Measurements from ENCODE around the gene KLHL26. TPM values are rescaled to one million over a fixed set of nuclear protein-coding genes. Genes with fewer than 3 reads are reported as not detected.

Gene KLHL26
- polyA plus RNA-seq, 2 of the 4 experiments (the other 2 are of a cell fraction) = 1.1 to 2.0 TPM

DNA sequence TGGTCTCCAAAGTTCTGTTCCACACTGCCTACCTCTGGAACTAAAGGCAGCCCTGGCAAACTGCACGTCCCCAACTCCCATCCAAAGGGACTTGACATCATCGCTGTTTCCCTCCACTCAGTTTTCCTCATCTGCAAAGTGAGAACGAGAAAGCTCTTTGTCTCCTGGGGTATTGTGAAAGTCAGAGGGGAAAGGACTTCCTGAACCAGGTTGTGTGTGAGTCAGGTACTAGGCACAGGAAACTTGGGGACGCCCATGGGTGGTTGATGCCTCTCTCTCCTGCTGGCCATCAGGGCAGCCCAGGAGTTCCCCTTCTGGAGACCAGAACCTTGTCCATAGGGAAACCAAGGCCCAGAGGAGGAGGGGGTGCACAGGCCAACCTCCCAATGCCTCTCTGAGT, 35.0 kb upstream of the KLHL26 start:
- H3K9me3 ChIP-seq = no peaks in the 10 kb centered on the region
- POLR2A ChIA-PET = no interaction called here
- no peak overlapping the region for H3K4me3 ChIP-seq
- H3K4me2 ChIP-seq = no peak overlapping the region
- CTCF ChIA-PET = interaction anchor here (1.5 kb wide), 1 partner anchor 139 kb away, joined by 4 read pairs; no protein-coding TSS in a partner anchor
- peaks cover 4% of the 10 kb centered on the region; the same call in 1 of the 3 replicates for H3K4me1 ChIP-seq
- TF ChIP-seq, protein P1, sequence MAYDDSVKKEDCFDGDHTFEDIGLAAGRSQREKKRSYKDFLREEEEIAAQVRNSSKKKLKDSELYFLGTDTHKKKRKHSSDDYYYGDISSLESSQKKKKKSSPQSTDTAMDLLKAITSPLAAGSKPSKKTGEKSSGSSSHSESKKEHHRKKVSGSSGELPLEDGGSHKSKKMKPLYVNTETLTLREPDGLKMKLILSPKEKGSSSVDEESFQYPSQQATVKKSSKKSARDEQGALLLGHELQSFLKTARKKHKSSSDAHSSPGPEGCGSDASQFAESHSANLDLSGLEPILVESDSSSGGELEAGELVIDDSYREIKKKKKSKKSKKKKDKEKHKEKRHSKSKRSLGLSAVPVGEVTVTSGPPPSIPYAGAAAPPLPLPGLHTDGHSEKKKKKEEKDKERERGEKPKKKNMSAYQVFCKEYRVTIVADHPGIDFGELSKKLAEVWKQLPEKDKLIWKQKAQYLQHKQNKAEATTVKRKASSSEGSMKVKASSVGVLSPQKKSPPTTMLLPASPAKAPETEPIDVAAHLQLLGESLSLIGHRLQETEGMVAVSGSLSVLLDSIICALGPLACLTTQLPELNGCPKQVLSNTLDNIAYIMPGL (CRISPR knock-in tag; IDR thresholded peaks at IDR 0.05; ENCODE audit: borderline replicate concordance) = no peak
- TF ChIP-seq, protein P2, sequence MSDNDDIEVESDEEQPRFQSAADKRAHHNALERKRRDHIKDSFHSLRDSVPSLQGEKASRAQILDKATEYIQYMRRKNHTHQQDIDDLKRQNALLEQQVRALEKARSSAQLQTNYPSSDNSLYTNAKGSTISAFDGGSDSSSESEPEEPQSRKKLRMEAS (IDR thresholded peaks at IDR 0.05) = no peak
- no peak for TF ChIP-seq CHD4 (IDR thresholded peaks at IDR 0.05; ENCODE audit: borderline replicate concordance)
- 92% methylated on average over 4 of the region's 4 CpGs for WGBS (ENCODE audit: missing lambda C conversion rate)
- ATAC-seq (no peak), FAIRE-seq (no peak), DNase-seq (ENCODE audit: low read depth in 1 of 2, low spot score in 1 of 2) (no peak)
- H3K27ac ChIP-seq = no peak overlapping the region

DNA sequence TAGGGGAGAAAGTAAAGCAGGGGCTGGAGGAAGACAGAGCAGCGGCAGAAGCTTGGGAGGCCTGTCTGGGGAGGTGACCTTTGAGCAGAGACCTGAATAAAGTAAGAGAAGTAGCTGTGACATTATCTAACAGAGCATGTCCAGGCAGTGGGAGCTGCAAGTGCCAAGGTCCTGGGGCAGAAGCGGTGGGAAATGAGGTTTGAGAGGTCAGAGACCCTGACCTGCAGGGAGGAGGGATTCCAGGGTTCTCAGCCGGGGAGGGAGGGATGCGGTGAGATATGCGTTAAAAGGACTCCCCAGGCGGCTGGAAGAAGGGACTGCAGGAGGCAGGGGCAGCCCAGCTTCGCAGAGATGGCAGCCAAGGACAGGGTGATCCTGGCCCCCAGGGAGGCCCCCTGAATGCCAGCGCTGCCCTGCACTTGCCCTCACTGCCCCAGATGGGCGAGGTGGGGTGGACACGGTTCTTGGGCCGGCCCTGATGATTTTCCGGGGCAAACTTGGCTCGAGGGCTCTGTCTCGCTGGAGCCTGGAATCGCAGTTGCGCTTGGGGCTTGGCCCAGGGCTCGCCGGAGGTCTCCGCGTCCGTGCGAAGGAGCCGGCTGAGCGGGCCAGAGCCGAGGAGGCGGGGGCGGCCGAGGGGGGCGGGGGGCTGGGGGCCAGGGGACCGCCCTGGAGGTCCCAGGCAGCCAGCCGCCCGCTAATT, 33.4 kb upstream of the KLHL26 start:
- ATAC-seq (peak; percentile 65 to 85; a peak in 5 of 6 replicates), FAIRE-seq (no peak), DNase-seq (ENCODE audit: low read depth in 1 of 2, low spot score in 1 of 2) (peak in 1 of 2 experiments; percentile 38)
- CTCF ChIA-PET = interaction anchor here (0.8 to 2.4 kb wide), 7 partner anchors 9 to 264 kb away, joined by 3 to 11 read pairs (median 4); partner anchors contain the start of gene REX1BD
- Histone ChIP-seq H3K4me3 (no peak overlapping the region), H3K4me1 (peaks cover 14% of the 10 kb centered on the region; the same call in 2 of the 3 replicates), H3K27ac (no peak overlapping the region; a peak in 1 of 6 replicates), H3K4me2 (no peak overlapping the region), H3K9me3 (no peaks in the 10 kb centered on the region)
- POLR2A ChIA-PET = no interaction called here
- 31% methylated on average over 6 of the region's 32 CpGs for WGBS (ENCODE audit: missing lambda C conversion rate)
- no peak for TF ChIP-seq TFCP2L1 (CRISPR knock-in tag; IDR thresholded peaks at IDR 0.05)
- TF ChIP-seq, protein P3, sequence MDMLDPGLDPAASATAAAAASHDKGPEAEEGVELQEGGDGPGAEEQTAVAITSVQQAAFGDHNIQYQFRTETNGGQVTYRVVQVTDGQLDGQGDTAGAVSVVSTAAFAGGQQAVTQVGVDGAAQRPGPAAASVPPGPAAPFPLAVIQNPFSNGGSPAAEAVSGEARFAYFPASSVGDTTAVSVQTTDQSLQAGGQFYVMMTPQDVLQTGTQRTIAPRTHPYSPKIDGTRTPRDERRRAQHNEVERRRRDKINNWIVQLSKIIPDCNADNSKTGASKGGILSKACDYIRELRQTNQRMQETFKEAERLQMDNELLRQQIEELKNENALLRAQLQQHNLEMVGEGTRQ (IDR thresholded peaks at IDR 0.05) = no peak
- TF ChIP-seq ZNF302 (CRISPR knock-in tag; IDR thresholded peaks at IDR 0.05) = no peak
- TF ChIP-seq, protein P4, sequence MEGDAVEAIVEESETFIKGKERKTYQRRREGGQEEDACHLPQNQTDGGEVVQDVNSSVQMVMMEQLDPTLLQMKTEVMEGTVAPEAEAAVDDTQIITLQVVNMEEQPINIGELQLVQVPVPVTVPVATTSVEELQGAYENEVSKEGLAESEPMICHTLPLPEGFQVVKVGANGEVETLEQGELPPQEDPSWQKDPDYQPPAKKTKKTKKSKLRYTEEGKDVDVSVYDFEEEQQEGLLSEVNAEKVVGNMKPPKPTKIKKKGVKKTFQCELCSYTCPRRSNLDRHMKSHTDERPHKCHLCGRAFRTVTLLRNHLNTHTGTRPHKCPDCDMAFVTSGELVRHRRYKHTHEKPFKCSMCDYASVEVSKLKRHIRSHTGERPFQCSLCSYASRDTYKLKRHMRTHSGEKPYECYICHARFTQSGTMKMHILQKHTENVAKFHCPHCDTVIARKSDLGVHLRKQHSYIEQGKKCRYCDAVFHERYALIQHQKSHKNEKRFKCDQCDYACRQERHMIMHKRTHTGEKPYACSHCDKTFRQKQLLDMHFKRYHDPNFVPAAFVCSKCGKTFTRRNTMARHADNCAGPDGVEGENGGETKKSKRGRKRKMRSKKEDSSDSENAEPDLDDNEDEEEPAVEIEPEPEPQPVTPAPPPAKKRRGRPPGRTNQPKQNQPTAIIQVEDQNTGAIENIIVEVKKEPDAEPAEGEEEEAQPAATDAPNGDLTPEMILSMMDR (IDR thresholded peaks at IDR 0.05) = peak; percentile 10; the same call in 1 of the 3 replicates
- TF ChIP-seq EHMT2 (IDR thresholded peaks at IDR 0.05; ENCODE audit: low read depth) = no peak
- no peak for TF ChIP-seq MAZ (IDR thresholded peaks at IDR 0.05; ENCODE audit: borderline replicate concordance, low read depth, low read length)
- no peak for TF ChIP-seq FOXS1 (CRISPR knock-in tag; IDR thresholded peaks at IDR 0.05)
- no peak for TF ChIP-seq KDM5A (IDR thresholded peaks at IDR 0.05)

DNA sequence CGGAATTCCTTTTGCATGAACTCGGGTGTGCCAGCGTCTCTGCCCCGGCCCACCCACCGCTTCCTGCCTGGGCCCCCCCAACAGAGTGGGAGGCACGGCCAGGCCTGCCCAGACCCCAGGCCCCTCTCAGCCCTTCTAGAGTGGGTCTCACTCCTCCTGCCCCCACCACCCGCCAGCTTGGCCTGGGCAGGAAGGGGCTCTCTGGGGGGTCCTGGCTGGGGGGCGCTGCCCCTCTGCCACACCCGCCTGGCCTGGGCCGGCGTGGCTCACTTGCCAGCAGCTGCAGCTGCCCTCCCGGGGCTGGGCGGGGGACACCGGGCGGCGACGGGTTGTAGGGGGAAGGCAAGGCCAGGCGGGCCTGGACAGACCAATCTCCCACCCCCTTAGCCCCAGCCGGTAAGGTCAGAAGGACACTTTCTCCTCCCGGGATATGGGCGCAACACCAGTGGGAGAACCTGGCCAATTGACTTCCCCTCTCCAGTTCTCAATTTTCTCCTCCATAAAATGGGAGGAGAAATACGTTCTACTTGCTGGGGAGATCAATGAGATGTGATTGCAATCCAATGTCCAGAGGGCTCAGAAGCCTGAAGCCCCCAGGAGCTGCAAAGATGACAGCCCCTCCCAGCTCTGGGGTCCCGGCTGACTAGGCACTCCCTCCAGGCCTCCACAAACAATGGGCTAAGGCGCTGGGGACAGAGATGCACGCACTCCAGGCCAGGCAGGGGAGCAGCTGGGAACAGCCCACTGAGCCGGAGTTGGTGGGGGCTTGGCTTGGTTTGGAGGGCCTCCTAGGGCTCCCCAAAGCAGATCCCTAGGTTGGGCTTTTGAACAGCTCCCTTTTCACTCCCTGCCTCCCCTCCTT, 32.6 kb upstream of the KLHL26 start:
- DNase-seq (ENCODE audit: low read depth in 1 of 2, low spot score in 1 of 2) = no peak
- no peak overlapping the region for H3K27ac ChIP-seq
- H3K9me3 ChIP-seq = no peaks in the 10 kb centered on the region
- CTCF ChIA-PET = interaction anchor here (0.8 to 2.4 kb wide), 5 partner anchors 10 to 153 kb away, joined by 3 to 11 read pairs (median 4); partner anchors contain the start of gene REX1BD
- WGBS (ENCODE audit: missing lambda C conversion rate) = 75% methylated on average over 8 of the region's 26 CpGs
- POLR2A ChIA-PET = no interaction called here
- H3K4me3 ChIP-seq = no peak overlapping the region
- peaks cover 14% of the 10 kb centered on the region; the same call in 2 of the 3 replicates for H3K4me1 ChIP-seq
- H3K4me2 ChIP-seq = no peak overlapping the region
- FAIRE-seq = no peak
- ATAC-seq = no peak
- no peak for TF ChIP-seq HDAC2 (IDR thresholded peaks at IDR 0.05)
- no peak for TF ChIP-seq CHD2 (IDR thresholded peaks at IDR 0.05; ENCODE audit: low read length, partially characterized antibody)
- TF ChIP-seq FOXS1 (CRISPR knock-in tag; IDR thresholded peaks at IDR 0.05) = no peak
- TF ChIP-seq MAFK (IDR thresholded peaks at IDR 0.05; ENCODE audit: partially characterized antibody) = no peak
- TF ChIP-seq HEYL (CRISPR knock-in tag; IDR thresholded peaks at IDR 0.05) = no peak
- no peak for TF ChIP-seq HOXB5 (CRISPR knock-in tag; IDR thresholded peaks at IDR 0.05)
- TF ChIP-seq KDM5A (IDR thresholded peaks at IDR 0.05) = no peak
- no peak for TF ChIP-seq NFE2L2 (conservative IDR thresholded peaks at IDR 0.05; ENCODE audit: low read length)
- TF ChIP-seq, protein P5, sequence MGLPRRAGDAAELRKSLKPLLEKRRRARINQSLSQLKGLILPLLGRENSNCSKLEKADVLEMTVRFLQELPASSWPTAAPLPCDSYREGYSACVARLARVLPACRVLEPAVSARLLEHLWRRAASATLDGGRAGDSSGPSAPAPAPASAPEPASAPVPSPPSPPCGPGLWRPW (IDR thresholded peaks at IDR 0.05) = no peak
- TF ChIP-seq RARB (CRISPR knock-in tag; IDR thresholded peaks at IDR 0.05) = no peak
- TF ChIP-seq POLR2A (IDR thresholded peaks at IDR 0.05; ENCODE audit: low read length) = no peak
- TF ChIP-seq, protein P1 (CRISPR knock-in tag; IDR thresholded peaks at IDR 0.05; ENCODE audit: borderline replicate concordance) = no peak
- no peak for TF ChIP-seq JUN (IDR thresholded peaks at IDR 0.05)
- TF ChIP-seq, protein P6, sequence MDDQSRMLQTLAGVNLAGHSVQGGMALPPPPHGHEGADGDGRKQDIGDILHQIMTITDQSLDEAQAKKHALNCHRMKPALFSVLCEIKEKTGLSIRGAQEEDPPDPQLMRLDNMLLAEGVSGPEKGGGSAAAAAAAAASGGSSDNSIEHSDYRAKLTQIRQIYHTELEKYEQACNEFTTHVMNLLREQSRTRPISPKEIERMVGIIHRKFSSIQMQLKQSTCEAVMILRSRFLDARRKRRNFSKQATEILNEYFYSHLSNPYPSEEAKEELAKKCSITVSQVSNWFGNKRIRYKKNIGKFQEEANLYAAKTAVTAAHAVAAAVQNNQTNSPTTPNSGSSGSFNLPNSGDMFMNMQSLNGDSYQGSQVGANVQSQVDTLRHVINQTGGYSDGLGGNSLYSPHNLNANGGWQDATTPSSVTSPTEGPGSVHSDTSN (IDR thresholded peaks at IDR 0.05) = no peak

Data from A549 (cell line).